NOMO-1 treated with dmso at 0.1 percent for 144 hours (cell line): ENCODE measurements around the gene KCNMB3.
"Not testable (repeated sequence)": the region's sequence is repeated elsewhere in the genome, so short reads cannot be mapped to it uniquely, and the experiment has no call there.

Experiments used
- DNase-seq: peaks from one replicate; lab custom pipeline; 2025; ENCODE audit not compliant: unreplicated experiment; lab: John Stamatoyannopoulos, UW

Gene KCNMB3

GRCh38 chr3:179250803-179251476, at the start of gene KCNMB3:
Gene KCNMB3, minus strand, starts transcription at chr3:179251114. Its CDS starts 124 bp downstream, at chr3:179250990.
- DNase-seq: no peak

GRCh38 chr3:179299999-179300613, 49.2 kb upstream of the KCNMB3 start:
- no peak for DNase-seq

GRCh38 chr3:179299316-179299715, 48.4 kb upstream of the KCNMB3 start:
- no peak for DNase-seq

- DNase-seq: no peak
Observed at GRCh38 chr3:179297971-179298725, 47.2 kb upstream of the KCNMB3 start.

- DNase-seq: no peak
Observed at GRCh38 chr3:179292450-179292849, 41.5 kb upstream of the KCNMB3 start.

- no peak for DNase-seq
Observed at GRCh38 chr3:179289295-179289694, 38.4 kb upstream of the KCNMB3 start.

- no peak for DNase-seq
Observed at GRCh38 chr3:179288845-179289244, 37.9 kb upstream of the KCNMB3 start.

GRCh38 chr3:179286331-179286730, 35.4 kb upstream of the KCNMB3 start:
- DNase-seq: no peak

- no peak for DNase-seq
Observed at GRCh38 chr3:179281825-179282224, 30.9 kb upstream of the KCNMB3 start.

- DNase-seq: no peak
Observed at GRCh38 chr3:179279837-179280236, 28.9 kb upstream of the KCNMB3 start.

- DNase-seq: no peak
Observed at GRCh38 chr3:179278932-179279693, 28.2 kb upstream of the KCNMB3 start.

GRCh38 chr3:179278151-179278550, 27.2 kb upstream of the KCNMB3 start:
- DNase-seq: no peak

GRCh38 chr3:179276743-179277142, 25.8 kb upstream of the KCNMB3 start:
- no peak for DNase-seq

- no peak for DNase-seq
Observed at GRCh38 chr3:179276001-179276400, 25.1 kb upstream of the KCNMB3 start.

GRCh38 chr3:179274434-179274833, 23.5 kb upstream of the KCNMB3 start:
- not testable (repeated sequence) for DNase-seq

GRCh38 chr3:179272385-179272784, 21.5 kb upstream of the KCNMB3 start:
- no peak for DNase-seq

- DNase-seq: no peak
Observed at GRCh38 chr3:179269152-179269707, 18.3 kb upstream of the KCNMB3 start.

- no peak for DNase-seq
Observed at GRCh38 chr3:179268400-179269051, 17.6 kb upstream of the KCNMB3 start.

- no peak for DNase-seq
Observed at GRCh38 chr3:179266701-179267211, 15.8 kb upstream of the KCNMB3 start.

- DNase-seq: no peak
Observed at GRCh38 chr3:179265875-179266274, 15.0 kb upstream of the KCNMB3 start.
